Neural progenitor cell (in vitro differentiated cells): ENCODE data around the gene PRTFDC1. TPM values are rescaled to one million over a fixed set of nuclear protein-coding genes. Genes with fewer than 3 reads are reported as not detected.

Experiments used
- DNase-seq: peaks from one replicate; pipeline ENCODE4 v3.0.0-alpha.2; 2016; ENCODE audit warnings: low spot score
- H2AFZ ChIP-seq: fragments of 200-600 bp; sonication (generic); replicated peaks from 2 replicates; pipeline ENCODE4 v1.6.1; 2016; ENCODE audit warnings: antibody characterized with exemption
- H3F3A ChIP-seq: fragments of 200-600 bp; sonication (generic); 2 replicates; pipeline ENCODE4 v1.6.1; 2016; ENCODE audit warnings: antibody characterized with exemption, low read depth
- H3K27ac ChIP-seq: fragments of 200-600 bp; sonication (generic); 2 replicates; pipeline ENCODE4 v1.5.1; 2016; ENCODE audit warnings: mild to moderate bottlenecking
- H3K27me3 ChIP-seq: fragments of 200-600 bp; sonication (generic); 2 replicates; pipeline ENCODE4 v1.6.1; 2016; ENCODE audit warnings: mild to moderate bottlenecking, moderate library complexity
- H3K36me3 ChIP-seq: fragments of 200-600 bp; sonication (generic); 2 replicates; pipeline ENCODE4 v1.5.1; 2016
- H3K4me1 ChIP-seq: fragments of 200-600 bp; sonication (generic); 2 replicates; pipeline ENCODE4 v1.6.1; 2016; ENCODE audit warnings: mixed run types
- H3K4me2 ChIP-seq: fragments of 200-600 bp; sonication (generic); 2 replicates; pipeline ENCODE4 v1.6.1; 2016
- H3K4me3 ChIP-seq: fragments of 200-600 bp; sonication (generic); 2 replicates; pipeline ENCODE4 v1.5.1; 2016
- H3K79me2 ChIP-seq: fragments of 200-600 bp; sonication (generic); 2 replicates; pipeline ENCODE4 v1.6.1; 2016; ENCODE audit warnings: low read depth
- H3K9ac ChIP-seq: fragments of 200-600 bp; sonication (generic); 2 replicates; pipeline ENCODE4 v1.6.1; 2016
- H3K9me3 ChIP-seq: fragments of 200-600 bp; sonication (generic); 2 replicates; pipeline ENCODE4 v1.5.1; 2016; ENCODE audit warnings: low read depth
- H4K20me1 ChIP-seq: fragments of 200-600 bp; sonication (generic); 2 replicates; pipeline ENCODE4 v1.6.1; 2016; ENCODE audit warnings: low read depth
- H3K27ac Mint-ChIP-seq: 3 replicates; pipeline ENCODE4 v1.8.0; 2021; ENCODE audit warnings: mixed read lengths
- H3K27me3 Mint-ChIP-seq: 2 replicates; pipeline ENCODE4 v1.8.0; 2022; ENCODE audit warnings: low read depth, mild to moderate bottlenecking, inconsistent platforms, moderate library complexity, mixed read lengths; ENCODE audit not compliant: insufficient read depth
- H3K36me3 Mint-ChIP-seq: 3 replicates; pipeline ENCODE4 v1.8.0; 2021; ENCODE audit warnings: mixed read lengths
- H3K4me1 Mint-ChIP-seq: 3 replicates; pipeline ENCODE4 v1.8.0; 2021; ENCODE audit warnings: mixed read lengths
- H3K4me3 Mint-ChIP-seq: 3 replicates; pipeline ENCODE4 v1.8.0; 2021; ENCODE audit warnings: mild to moderate bottlenecking, moderate library complexity, mixed read lengths
- H3K9me3 Mint-ChIP-seq: 3 replicates; pipeline ENCODE4 v1.8.0; 2020; ENCODE audit warnings: mixed read lengths
- CTCF ChIP-seq: fragments of 200-600 bp; sonication (generic); IDR thresholded peaks from 2 replicates; pipeline ENCODE4 v1.5.1; 2017; ENCODE audit warnings: antibody characterized with exemption, mild to moderate bottlenecking
- EZH2 ChIP-seq: fragments of 200-600 bp; sonication (generic); IDR thresholded peaks from 2 replicates; pipeline ENCODE4 v1.6.1; 2017; ENCODE audit warnings: antibody characterized with exemption, mild to moderate bottlenecking, moderate library complexity
- EZH2phosphoT487 ChIP-seq: fragments of 200-600 bp; sonication (generic); IDR thresholded peaks from 2 replicates; pipeline ENCODE4 v1.6.1; 2017; ENCODE audit warnings: antibody characterized with exemption
- total RNA-seq: library from RNA; depleted of rRNA; stranded (reverse); fragments of >200 nt; gene quantifications from 2 replicates; pipeline ENCODE4 v1.2.3, GENCODE V29; 2015; ENCODE audit warnings: low replicate concordance

PRTFDC1 gene
- total RNA-seq, 1 donor from 2014 or later, result 37.7 TPM

GRCh38 chr10:24915304-24915703 is 37.1 kb downstream of the PRTFDC1 start:
- H3K27ac Mint-ChIP-seq, result no peak overlapping the region
- H3K4me3 ChIP-seq, result no peak overlapping the region
- H3K9me3 ChIP-seq, result no peaks in the 10 kb centered on the region

GRCh38 chr10:24914148-24914547 is 38.3 kb downstream of the PRTFDC1 start:
- no peaks in the 10 kb centered on the region for H3K4me1 Mint-ChIP-seq
- Histone ChIP-seq H3K27me3 (no peaks in the 10 kb centered on the region), H3F3A (no peaks in the 10 kb centered on the region), H4K20me1 (no peaks in the 10 kb centered on the region), H3K79me2 (no peaks in the 10 kb centered on the region), H3K4me3 (no peak overlapping the region), H3K27ac (no peak overlapping the region), H3K36me3 (no peaks in the 10 kb centered on the region), H3K9me3 (no peaks in the 10 kb centered on the region), H2AFZ (no peak overlapping the region), H3K4me1 (no peaks in the 10 kb centered on the region), H3K4me2 (no peak overlapping the region), H3K9ac (no peak overlapping the region)
- peaks cover 2% of the 10 kb centered on the region for H3K36me3 Mint-ChIP-seq
- no peak overlapping the region for H3K4me3 Mint-ChIP-seq
- H3K27ac Mint-ChIP-seq, result no peak overlapping the region
- DNase-seq, result no peak
- H3K9me3 Mint-ChIP-seq, result peaks cover 2% of the 10 kb centered on the region
- no peak for TF ChIP-seq EZH2phosphoT487
- no peak for TF ChIP-seq CTCF
- TF ChIP-seq EZH2, result no peak
- H3K27me3 Mint-ChIP-seq, result no peaks in the 10 kb centered on the region

More at GRCh38 chr10:24915304-24915703, 37.1 kb downstream of the PRTFDC1 start:
- H3K36me3 Mint-ChIP-seq, result peaks cover 4% of the 10 kb centered on the region
- Histone ChIP-seq H2AFZ (no peak overlapping the region), H3K9ac (no peak overlapping the region), H3K27ac (no peak overlapping the region), H3K27me3 (no peaks in the 10 kb centered on the region), H3K36me3 (no peaks in the 10 kb centered on the region), H3K79me2 (no peaks in the 10 kb centered on the region), H4K20me1 (no peaks in the 10 kb centered on the region), H3K4me1 (no peaks in the 10 kb centered on the region), H3K4me2 (no peak overlapping the region), H3F3A (no peaks in the 10 kb centered on the region)
- TF ChIP-seq EZH2phosphoT487 (no peak), EZH2 (no peak), CTCF (no peak)
- no peak overlapping the region for H3K4me3 Mint-ChIP-seq
- DNase-seq, result no peak
- H3K4me1 Mint-ChIP-seq, result no peaks in the 10 kb centered on the region
- H3K27me3 Mint-ChIP-seq, result no peaks in the 10 kb centered on the region
- H3K9me3 Mint-ChIP-seq, result peaks cover 10% of the 10 kb centered on the region

GRCh38 chr10:24912215-24912614 is 40.2 kb downstream of the PRTFDC1 start:
- peaks cover 2% of the 10 kb centered on the region for H3K9me3 Mint-ChIP-seq
- Histone ChIP-seq H3K9ac (no peak overlapping the region), H3K9me3 (no peaks in the 10 kb centered on the region), H4K20me1 (no peaks in the 10 kb centered on the region), H3K4me3 (no peak overlapping the region), H2AFZ (no peak overlapping the region), H3K27ac (no peak overlapping the region), H3F3A (no peaks in the 10 kb centered on the region), H3K4me1 (no peaks in the 10 kb centered on the region), H3K4me2 (no peak overlapping the region), H3K27me3 (no peaks in the 10 kb centered on the region), H3K36me3 (no peaks in the 10 kb centered on the region), H3K79me2 (no peaks in the 10 kb centered on the region)
- no peak overlapping the region for H3K27ac Mint-ChIP-seq
- no peaks in the 10 kb centered on the region for H3K4me1 Mint-ChIP-seq
- no peak for DNase-seq
- H3K4me3 Mint-ChIP-seq, result no peak overlapping the region
- no peaks in the 10 kb centered on the region for H3K27me3 Mint-ChIP-seq
- no peak for TF ChIP-seq EZH2phosphoT487
- no peak for TF ChIP-seq CTCF
- TF ChIP-seq EZH2, result no peak
- peaks cover 2% of the 10 kb centered on the region for H3K36me3 Mint-ChIP-seq
